WERI-Rb-1 (cell line): ENCODE measurements around the gene DNM2.
A peak's percentile ranks its signal among the peaks of the same experiment; 100 is the strongest.

Experiments
- DNase-seq: peaks from one replicate; pipeline ENCODE4 v3.0.0-alpha.2; 2020
- H3K27ac ChIP-seq: fragments of 250-450 bp; sonication (Bioruptor Pico); 2 replicates; pipeline ENCODE4 v1.5.1; 2020; ENCODE audit warnings: mild to moderate bottlenecking, moderate library complexity
- H3K27me3 ChIP-seq: fragments of 250-450 bp; sonication (Bioruptor Pico); 2 replicates; pipeline ENCODE4 v1.5.1; 2021; ENCODE audit warnings: mild to moderate bottlenecking, low read depth, moderate library complexity; ENCODE audit not compliant: insufficient read depth, severe bottlenecking
- H3K36me3 ChIP-seq: fragments of 250-450 bp; sonication (Bioruptor Pico); 2 replicates; pipeline ENCODE4 v1.5.1; 2020; ENCODE audit warnings: mild to moderate bottlenecking, moderate library complexity
- H3K4me3 ChIP-seq: 2 replicates; pipeline ENCODE4 v1.5.1; 2011; ENCODE audit warnings: low read depth, mild to moderate bottlenecking, control low read depth, low read length
- H3K9me3 ChIP-seq: fragments of 250-450 bp; sonication (Bioruptor Pico); 2 replicates; pipeline ENCODE4 v1.5.1; 2021; ENCODE audit warnings: mild to moderate bottlenecking, moderate library complexity; ENCODE audit not compliant: severe bottlenecking
- TF ChIP-seq, protein P1 (sequence below): IDR thresholded peaks from 2 replicates; pipeline ENCODE4 v1.5.1; 2011; ENCODE audit warnings: low read depth, mild to moderate bottlenecking, control low read depth, inconsistent platforms, low read length

DNM2 gene

DNA sequence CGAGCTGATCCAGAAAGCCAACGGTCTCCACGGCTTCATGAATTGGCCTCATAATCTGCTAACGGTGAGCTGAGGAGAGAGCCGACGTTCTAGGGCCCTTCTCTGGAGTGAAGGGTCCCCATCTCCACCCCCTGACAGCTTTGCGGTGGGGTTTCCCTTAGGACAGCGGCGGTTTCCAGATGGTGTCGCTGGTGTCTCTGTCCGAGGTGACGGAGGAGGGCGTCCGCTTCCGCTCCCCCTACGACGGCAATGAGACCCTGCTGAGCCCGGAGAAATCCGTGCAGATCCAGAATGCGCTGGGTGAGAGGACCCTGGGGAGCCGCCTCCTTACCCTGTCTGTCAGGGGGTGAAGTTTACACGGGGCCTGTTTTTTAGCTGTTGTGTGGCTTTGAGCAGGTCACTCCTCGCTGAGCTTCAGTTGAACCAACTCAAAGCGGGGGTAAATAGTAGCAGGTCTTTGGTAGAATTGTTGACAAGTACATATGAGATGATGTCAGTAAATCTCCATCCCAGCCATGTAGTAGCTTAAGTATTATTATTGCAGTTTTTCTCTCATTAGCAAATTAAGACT is 15.8 kb upstream of the DNM2 start:
- H3K9me3 ChIP-seq, result no peaks in the 10 kb centered on the region
- DNase-seq, result peak; percentile 83
- peaks cover 4% of the 10 kb centered on the region for H3K36me3 ChIP-seq
- TF ChIP-seq, protein P1, sequence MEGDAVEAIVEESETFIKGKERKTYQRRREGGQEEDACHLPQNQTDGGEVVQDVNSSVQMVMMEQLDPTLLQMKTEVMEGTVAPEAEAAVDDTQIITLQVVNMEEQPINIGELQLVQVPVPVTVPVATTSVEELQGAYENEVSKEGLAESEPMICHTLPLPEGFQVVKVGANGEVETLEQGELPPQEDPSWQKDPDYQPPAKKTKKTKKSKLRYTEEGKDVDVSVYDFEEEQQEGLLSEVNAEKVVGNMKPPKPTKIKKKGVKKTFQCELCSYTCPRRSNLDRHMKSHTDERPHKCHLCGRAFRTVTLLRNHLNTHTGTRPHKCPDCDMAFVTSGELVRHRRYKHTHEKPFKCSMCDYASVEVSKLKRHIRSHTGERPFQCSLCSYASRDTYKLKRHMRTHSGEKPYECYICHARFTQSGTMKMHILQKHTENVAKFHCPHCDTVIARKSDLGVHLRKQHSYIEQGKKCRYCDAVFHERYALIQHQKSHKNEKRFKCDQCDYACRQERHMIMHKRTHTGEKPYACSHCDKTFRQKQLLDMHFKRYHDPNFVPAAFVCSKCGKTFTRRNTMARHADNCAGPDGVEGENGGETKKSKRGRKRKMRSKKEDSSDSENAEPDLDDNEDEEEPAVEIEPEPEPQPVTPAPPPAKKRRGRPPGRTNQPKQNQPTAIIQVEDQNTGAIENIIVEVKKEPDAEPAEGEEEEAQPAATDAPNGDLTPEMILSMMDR, result peak; percentile 53
- peak overlapping the region; percentile 91 for H3K4me3 ChIP-seq
- peak overlapping the region; percentile 76 for H3K27ac ChIP-seq
- H3K27me3 ChIP-seq, result no peaks in the 10 kb centered on the region

- DNase-seq, result peak; percentile 46
- TF ChIP-seq, protein P1, result no peak
- no peaks in the 10 kb centered on the region for H3K27me3 ChIP-seq
- no peaks in the 10 kb centered on the region for H3K9me3 ChIP-seq
- H3K4me3 ChIP-seq, result no peak overlapping the region
- peak overlapping the region; percentile 35; the same call in 1 of the 2 replicates for H3K27ac ChIP-seq
- H3K36me3 ChIP-seq, result peaks cover 31% of the 10 kb centered on the region
Observed at GRCh38 chr19:10706990-10707389, 10.9 kb upstream of the DNM2 start.

DNA sequence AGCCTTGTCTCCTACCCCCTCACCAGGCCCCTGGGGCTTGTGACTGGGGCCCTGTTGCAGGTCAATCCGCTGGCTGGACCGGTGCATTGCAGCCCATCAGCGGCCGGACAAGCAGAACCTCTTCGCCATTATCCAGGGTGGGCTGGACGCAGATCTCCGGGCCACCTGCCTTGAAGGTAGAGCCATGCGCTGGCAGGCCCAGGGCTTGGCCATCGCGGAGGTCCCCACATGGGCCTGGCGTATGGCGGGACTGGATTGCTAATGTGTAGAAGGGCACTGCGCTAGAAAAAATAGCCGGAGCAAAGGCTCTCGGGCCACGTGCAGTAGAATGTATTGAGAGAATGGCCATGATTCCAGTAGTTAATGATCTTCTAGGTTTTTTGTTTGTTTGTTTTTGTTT is 10.4 kb upstream of the DNM2 start:
- H3K27me3 ChIP-seq, result no peaks in the 10 kb centered on the region
- no peaks in the 10 kb centered on the region for H3K9me3 ChIP-seq
- TF ChIP-seq, protein P1, result no peak
- H3K36me3 ChIP-seq, result peaks cover 31% of the 10 kb centered on the region
- H3K4me3 ChIP-seq, result no peak overlapping the region
- no peak overlapping the region for H3K27ac ChIP-seq
- DNase-seq, result no peak

GRCh38 chr19:10708291-10708690 is 9.6 kb upstream of the DNM2 start:
- TF ChIP-seq, protein P1, result no peak
- DNase-seq, result no peak
- no peaks in the 10 kb centered on the region for H3K9me3 ChIP-seq
- H3K27me3 ChIP-seq, result no peaks in the 10 kb centered on the region
- peaks cover 37% of the 10 kb centered on the region for H3K36me3 ChIP-seq
- no peak overlapping the region for H3K27ac ChIP-seq
- no peak overlapping the region for H3K4me3 ChIP-seq

DNA sequence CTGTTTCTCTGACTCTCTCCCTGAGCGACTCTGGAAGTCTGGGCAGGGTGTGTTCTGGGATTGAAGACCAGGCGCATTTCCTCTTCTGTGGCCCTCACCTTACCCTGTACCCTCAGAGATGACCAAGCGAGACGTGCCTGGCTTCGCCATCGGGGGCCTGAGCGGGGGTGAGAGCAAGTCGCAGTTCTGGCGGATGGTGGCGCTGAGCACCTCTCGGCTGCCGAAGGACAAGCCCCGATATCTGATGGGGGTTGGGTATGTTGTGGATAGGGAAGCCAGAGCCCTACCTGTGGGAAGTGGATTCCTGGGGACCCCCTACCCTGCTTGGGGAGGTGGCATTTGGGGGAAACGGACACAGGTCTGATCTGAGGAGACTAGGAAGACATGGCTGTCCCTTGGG is 5.8 kb upstream of the DNM2 start:
- Histone ChIP-seq H3K9me3 (no peaks in the 10 kb centered on the region), H3K27ac (peak overlapping the region; percentile 53), H3K36me3 (peaks cover 37% of the 10 kb centered on the region), H3K27me3 (no peaks in the 10 kb centered on the region), H3K4me3 (no peak overlapping the region)
- DNase-seq, result peak; percentile 56
- TF ChIP-seq, protein P1, result peak; percentile 57; the same call in 1 of the 2 replicates

DNA sequence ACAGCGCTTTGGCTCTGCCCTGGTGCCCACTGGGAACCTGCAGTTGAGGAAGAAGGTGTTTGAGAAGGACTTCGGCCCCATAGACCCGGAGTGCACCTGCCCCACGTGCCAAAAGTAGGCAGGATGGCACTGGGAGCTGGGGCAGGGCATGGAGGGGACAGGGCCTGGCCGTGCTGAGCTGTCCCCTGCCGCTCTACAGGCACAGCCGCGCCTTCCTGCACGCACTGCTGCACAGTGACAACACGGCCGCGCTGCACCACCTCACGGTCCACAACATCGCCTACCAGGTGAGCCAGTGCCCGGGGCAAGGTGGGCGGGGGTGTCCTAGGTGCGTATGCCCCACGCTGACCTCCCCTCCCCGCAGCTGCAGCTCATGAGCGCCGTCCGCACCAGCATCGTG is 5.1 kb upstream of the DNM2 start:
- no peaks in the 10 kb centered on the region for H3K27me3 ChIP-seq
- TF ChIP-seq, protein P1, result no peak
- H3K4me3 ChIP-seq, result no peak overlapping the region
- peak overlapping the region; percentile 84; the same call in 1 of the 2 replicates for H3K27ac ChIP-seq
- H3K36me3 ChIP-seq, result peaks cover 33% of the 10 kb centered on the region
- DNase-seq, result no peak
- no peaks in the 10 kb centered on the region for H3K9me3 ChIP-seq
